ENCODE data around the gene PKHD1. TPM values are rescaled to one million over a fixed set of nuclear protein-coding genes. Genes with fewer than 3 reads are reported as not detected.

Gene PKHD1
- total RNA-seq, 4 donors from 2014 or later: 0.09 to 0.83 (median 0.29) TPM; not detected in 1

DNA sequence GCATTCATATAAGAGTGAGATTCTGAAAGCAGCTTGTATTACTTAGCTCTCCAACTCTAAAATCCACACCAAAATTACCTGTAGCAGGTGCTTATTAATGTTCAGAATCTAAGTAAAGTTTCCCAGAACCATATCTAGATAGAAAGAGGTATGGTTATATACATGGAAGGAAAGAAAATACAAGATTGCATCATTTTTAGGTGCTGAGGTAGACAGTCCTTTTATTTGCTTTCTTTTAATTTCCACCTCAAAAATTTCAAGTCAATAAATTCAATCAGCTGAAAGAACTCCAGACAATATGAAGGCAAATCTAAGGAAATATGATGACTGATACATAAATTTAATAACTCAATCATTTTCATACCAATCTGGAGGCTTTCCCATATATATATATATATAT lies 521.9 kb downstream of the PKHD1 start:
- Histone ChIP-seq H3K27ac (no peak overlapping the region), H3K9me3 (no peaks in the 10 kb centered on the region), H3K4me1 (no peaks in the 10 kb centered on the region), H3K27me3 (no peaks in the 10 kb centered on the region), H3K4me3 (no peak overlapping the region), H3K36me3 (no peaks in the 10 kb centered on the region)
- no peak for DNase-seq
- intact Hi-C loops (cut with DNase I; ENCODE audit: low total_unique reads): no loop called here
- TF ChIP-seq POLR2A (IDR thresholded peaks at IDR 0.05): no peak
- TF ChIP-seq, protein P1, sequence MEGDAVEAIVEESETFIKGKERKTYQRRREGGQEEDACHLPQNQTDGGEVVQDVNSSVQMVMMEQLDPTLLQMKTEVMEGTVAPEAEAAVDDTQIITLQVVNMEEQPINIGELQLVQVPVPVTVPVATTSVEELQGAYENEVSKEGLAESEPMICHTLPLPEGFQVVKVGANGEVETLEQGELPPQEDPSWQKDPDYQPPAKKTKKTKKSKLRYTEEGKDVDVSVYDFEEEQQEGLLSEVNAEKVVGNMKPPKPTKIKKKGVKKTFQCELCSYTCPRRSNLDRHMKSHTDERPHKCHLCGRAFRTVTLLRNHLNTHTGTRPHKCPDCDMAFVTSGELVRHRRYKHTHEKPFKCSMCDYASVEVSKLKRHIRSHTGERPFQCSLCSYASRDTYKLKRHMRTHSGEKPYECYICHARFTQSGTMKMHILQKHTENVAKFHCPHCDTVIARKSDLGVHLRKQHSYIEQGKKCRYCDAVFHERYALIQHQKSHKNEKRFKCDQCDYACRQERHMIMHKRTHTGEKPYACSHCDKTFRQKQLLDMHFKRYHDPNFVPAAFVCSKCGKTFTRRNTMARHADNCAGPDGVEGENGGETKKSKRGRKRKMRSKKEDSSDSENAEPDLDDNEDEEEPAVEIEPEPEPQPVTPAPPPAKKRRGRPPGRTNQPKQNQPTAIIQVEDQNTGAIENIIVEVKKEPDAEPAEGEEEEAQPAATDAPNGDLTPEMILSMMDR (IDR thresholded peaks at IDR 0.05): no peak

Small RNA genes lying within 50 kb of the gene (small RNA-seq; reads per million reads assigned to genes)
- not detected for gene RN7SL580P

Other genes with a start within 250 kb of the PKHD1 start
- under 1 TPM in 1 of 4 donors, not detected in 3; 0.40 TPM for gene IL17A, start 98.8 kb upstream of the PKHD1 start, total RNA-seq
- not detected for gene IL17F, start 156.9 kb upstream of the PKHD1 start, total RNA-seq
- gene MCM3, start 197.1 kb upstream of the PKHD1 start, total RNA-seq: 100 to 1,000 TPM in 1 of 4 donors, 10 to 100 TPM in 3; 21.8 to 120 (median 64.7) TPM

Measured in uterus (tissue), 4 donors.